ENCODE data around the gene ARFGAP1. TPM values are rescaled to one million over a fixed set of nuclear protein-coding genes. Genes with fewer than 3 reads are reported as not detected.

The ARFGAP1 gene
- total RNA-seq, 1 experiment from 2014 or later, result 207 TPM

DNA sequence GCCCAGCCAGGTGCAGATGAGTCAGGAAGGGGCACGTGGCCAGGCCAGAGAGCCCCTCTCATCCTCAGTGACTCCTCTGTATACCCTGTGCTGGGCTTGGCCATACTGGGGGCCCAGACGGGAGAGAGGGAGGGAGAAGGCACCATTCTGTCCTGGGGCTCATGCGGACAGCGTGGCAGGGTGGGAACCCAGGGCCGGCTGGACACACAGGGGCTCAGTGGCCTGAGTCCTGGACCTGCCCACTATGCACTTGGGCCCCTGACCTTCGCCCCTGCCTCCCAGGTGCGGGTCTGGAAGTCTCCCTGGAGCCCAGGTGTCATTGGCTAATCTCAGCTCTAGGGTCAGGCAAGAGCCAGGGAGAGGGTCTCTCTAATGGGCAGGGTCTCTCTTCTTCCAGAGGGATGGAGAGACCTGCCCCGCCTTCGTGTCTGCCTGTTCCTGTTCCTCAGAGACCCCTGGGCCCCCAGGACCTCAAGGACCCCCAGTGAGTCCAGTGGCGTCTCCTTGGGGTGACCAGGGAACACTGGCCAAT, 48.1 kb downstream of the ARFGAP1 start:
- ChIA-PET CTCF (interaction anchor here (1.2 to 1.7 kb wide), 4 partner anchors 57 to 97 kb away, joined by 3 to 11 read pairs (median 8); no protein-coding TSS in a partner anchor), POLR2A (interaction anchor here (0.6 kb wide), 1 partner anchor 338 kb away, joined by 3 read pairs; the partner anchor contains the start of gene RTEL1)
- no peak overlapping the region for H3K27ac Mint-ChIP-seq
- no peak overlapping the region for H3K4me3 Mint-ChIP-seq
- no peaks in the 10 kb centered on the region for H3K27me3 Mint-ChIP-seq (ENCODE audit: low read depth)
- no peaks in the 10 kb centered on the region for H3K9me3 Mint-ChIP-seq
- ATAC-seq (no peak), DNase-seq (ENCODE audit: low spot score) (no peak)
- H3K36me3 Mint-ChIP-seq, result no peaks in the 10 kb centered on the region
- TF ChIP-seq, protein P1, sequence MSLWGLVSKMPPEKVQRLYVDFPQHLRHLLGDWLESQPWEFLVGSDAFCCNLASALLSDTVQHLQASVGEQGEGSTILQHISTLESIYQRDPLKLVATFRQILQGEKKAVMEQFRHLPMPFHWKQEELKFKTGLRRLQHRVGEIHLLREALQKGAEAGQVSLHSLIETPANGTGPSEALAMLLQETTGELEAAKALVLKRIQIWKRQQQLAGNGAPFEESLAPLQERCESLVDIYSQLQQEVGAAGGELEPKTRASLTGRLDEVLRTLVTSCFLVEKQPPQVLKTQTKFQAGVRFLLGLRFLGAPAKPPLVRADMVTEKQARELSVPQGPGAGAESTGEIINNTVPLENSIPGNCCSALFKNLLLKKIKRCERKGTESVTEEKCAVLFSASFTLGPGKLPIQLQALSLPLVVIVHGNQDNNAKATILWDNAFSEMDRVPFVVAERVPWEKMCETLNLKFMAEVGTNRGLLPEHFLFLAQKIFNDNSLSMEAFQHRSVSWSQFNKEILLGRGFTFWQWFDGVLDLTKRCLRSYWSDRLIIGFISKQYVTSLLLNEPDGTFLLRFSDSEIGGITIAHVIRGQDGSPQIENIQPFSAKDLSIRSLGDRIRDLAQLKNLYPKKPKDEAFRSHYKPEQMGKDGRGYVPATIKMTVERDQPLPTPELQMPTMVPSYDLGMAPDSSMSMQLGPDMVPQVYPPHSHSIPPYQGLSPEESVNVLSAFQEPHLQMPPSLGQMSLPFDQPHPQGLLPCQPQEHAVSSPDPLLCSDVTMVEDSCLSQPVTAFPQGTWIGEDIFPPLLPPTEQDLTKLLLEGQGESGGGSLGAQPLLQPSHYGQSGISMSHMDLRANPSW (CRISPR knock-in tag; conservative IDR thresholded peaks at IDR 0.05; ENCODE audit: low read depth), result no peak
- TF ChIP-seq ZNF671 (CRISPR knock-in tag; IDR thresholded peaks at IDR 0.05) (no peak), ZNF423 (CRISPR knock-in tag; IDR thresholded peaks at IDR 0.05) (no peak), JAZF1 (CRISPR knock-in tag; IDR thresholded peaks at IDR 0.05) (no peak), ZNF219 (CRISPR knock-in tag; IDR thresholded peaks at IDR 0.05; ENCODE audit: borderline replicate concordance) (no peak), IRF2 (CRISPR knock-in tag; IDR thresholded peaks at IDR 0.05; ENCODE audit: borderline replicate concordance, low read depth) (no peak), OVOL2 (CRISPR knock-in tag; IDR thresholded peaks at IDR 0.05; ENCODE audit: borderline replicate concordance) (no peak), GABPB1 (CRISPR knock-in tag; IDR thresholded peaks at IDR 0.05) (no peak), GTF2I (CRISPR knock-in tag; conservative IDR thresholded peaks at IDR 0.05) (no peak), GRHL2 (CRISPR knock-in tag; IDR thresholded peaks at IDR 0.05; ENCODE audit: insufficient replicate concordance, severe bottlenecking) (no peak), SMAD4 (CRISPR knock-in tag; IDR thresholded peaks at IDR 0.05) (no peak), RORB (CRISPR knock-in tag; IDR thresholded peaks at IDR 0.05) (no peak)
- TF ChIP-seq, protein P2, sequence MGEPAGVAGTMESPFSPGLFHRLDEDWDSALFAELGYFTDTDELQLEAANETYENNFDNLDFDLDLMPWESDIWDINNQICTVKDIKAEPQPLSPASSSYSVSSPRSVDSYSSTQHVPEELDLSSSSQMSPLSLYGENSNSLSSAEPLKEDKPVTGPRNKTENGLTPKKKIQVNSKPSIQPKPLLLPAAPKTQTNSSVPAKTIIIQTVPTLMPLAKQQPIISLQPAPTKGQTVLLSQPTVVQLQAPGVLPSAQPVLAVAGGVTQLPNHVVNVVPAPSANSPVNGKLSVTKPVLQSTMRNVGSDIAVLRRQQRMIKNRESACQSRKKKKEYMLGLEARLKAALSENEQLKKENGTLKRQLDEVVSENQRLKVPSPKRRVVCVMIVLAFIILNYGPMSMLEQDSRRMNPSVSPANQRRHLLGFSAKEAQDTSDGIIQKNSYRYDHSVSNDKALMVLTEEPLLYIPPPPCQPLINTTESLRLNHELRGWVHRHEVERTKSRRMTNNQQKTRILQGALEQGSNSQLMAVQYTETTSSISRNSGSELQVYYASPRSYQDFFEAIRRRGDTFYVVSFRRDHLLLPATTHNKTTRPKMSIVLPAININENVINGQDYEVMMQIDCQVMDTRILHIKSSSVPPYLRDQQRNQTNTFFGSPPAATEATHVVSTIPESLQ (CRISPR knock-in tag; IDR thresholded peaks at IDR 0.05), result no peak
- TF ChIP-seq, protein P3, sequence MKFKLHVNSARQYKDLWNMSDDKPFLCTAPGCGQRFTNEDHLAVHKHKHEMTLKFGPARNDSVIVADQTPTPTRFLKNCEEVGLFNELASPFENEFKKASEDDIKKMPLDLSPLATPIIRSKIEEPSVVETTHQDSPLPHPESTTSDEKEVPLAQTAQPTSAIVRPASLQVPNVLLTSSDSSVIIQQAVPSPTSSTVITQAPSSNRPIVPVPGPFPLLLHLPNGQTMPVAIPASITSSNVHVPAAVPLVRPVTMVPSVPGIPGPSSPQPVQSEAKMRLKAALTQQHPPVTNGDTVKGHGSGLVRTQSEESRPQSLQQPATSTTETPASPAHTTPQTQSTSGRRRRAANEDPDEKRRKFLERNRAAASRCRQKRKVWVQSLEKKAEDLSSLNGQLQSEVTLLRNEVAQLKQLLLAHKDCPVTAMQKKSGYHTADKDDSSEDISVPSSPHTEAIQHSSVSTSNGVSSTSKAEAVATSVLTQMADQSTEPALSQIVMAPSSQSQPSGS (CRISPR knock-in tag; IDR thresholded peaks at IDR 0.05; ENCODE audit: borderline replicate concordance, low read depth), result no peak
- TF ChIP-seq, protein P4, sequence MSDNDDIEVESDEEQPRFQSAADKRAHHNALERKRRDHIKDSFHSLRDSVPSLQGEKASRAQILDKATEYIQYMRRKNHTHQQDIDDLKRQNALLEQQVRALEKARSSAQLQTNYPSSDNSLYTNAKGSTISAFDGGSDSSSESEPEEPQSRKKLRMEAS (CRISPR knock-in tag; IDR thresholded peaks at IDR 0.05), result no peak
- TF ChIP-seq, protein P5, sequence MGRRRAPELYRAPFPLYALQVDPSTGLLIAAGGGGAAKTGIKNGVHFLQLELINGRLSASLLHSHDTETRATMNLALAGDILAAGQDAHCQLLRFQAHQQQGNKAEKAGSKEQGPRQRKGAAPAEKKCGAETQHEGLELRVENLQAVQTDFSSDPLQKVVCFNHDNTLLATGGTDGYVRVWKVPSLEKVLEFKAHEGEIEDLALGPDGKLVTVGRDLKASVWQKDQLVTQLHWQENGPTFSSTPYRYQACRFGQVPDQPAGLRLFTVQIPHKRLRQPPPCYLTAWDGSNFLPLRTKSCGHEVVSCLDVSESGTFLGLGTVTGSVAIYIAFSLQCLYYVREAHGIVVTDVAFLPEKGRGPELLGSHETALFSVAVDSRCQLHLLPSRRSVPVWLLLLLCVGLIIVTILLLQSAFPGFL (CRISPR knock-in tag; IDR thresholded peaks at IDR 0.05; ENCODE audit: borderline replicate concordance), result no peak
- TF ChIP-seq, protein P6, sequence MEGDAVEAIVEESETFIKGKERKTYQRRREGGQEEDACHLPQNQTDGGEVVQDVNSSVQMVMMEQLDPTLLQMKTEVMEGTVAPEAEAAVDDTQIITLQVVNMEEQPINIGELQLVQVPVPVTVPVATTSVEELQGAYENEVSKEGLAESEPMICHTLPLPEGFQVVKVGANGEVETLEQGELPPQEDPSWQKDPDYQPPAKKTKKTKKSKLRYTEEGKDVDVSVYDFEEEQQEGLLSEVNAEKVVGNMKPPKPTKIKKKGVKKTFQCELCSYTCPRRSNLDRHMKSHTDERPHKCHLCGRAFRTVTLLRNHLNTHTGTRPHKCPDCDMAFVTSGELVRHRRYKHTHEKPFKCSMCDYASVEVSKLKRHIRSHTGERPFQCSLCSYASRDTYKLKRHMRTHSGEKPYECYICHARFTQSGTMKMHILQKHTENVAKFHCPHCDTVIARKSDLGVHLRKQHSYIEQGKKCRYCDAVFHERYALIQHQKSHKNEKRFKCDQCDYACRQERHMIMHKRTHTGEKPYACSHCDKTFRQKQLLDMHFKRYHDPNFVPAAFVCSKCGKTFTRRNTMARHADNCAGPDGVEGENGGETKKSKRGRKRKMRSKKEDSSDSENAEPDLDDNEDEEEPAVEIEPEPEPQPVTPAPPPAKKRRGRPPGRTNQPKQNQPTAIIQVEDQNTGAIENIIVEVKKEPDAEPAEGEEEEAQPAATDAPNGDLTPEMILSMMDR (IDR thresholded peaks at IDR 0.05), result no peak
- H3K4me1 Mint-ChIP-seq, result peaks cover 2% of the 10 kb centered on the region; the same call in 1 of the 2 replicates
